ENCODE measurements around the gene HS2ST1. TPM values are rescaled to one million over a fixed set of nuclear protein-coding genes. Genes with fewer than 3 reads are reported as not detected.

Gene HS2ST1
- total RNA-seq, 2 experiments from 2014 or later = 22.0 to 23.6 TPM

- ChIA-PET CTCF (no interaction called here), POLR2A (no interaction called here)
These were observed 178.9 kb downstream of the HS2ST1 start for GRCh38 chr1:87093286-87093685.

- ChIA-PET POLR2A (no interaction called here), CTCF (no interaction called here)
These were observed 179.8 kb downstream of the HS2ST1 start for GRCh38 chr1:87094238-87094637.

- CTCF ChIA-PET = no interaction called here
These were observed 185.8 kb downstream of the HS2ST1 start for GRCh38 chr1:87100271-87100670.

GRCh38 chr1:87103074-87103473 lies 188.6 kb downstream of the HS2ST1 start:
- CTCF ChIA-PET = no interaction called here
- POLR2A ChIA-PET = no interaction called here

More at GRCh38 chr1:87100271-87100670, 185.8 kb downstream of the HS2ST1 start:
- POLR2A ChIA-PET = no interaction called here

- CTCF ChIA-PET = no interaction called here
These were observed 189.7 kb downstream of the HS2ST1 start for GRCh38 chr1:87104140-87104539.

GRCh38 chr1:87104945-87105344 lies 190.5 kb downstream of the HS2ST1 start:
- CTCF ChIA-PET = no interaction called here

More at GRCh38 chr1:87104140-87104539, 189.7 kb downstream of the HS2ST1 start:
- POLR2A ChIA-PET = no interaction called here

GRCh38 chr1:87106144-87106543 lies 191.7 kb downstream of the HS2ST1 start:
- ChIA-PET CTCF (no interaction called here), POLR2A (no interaction called here)

More at GRCh38 chr1:87104945-87105344, 190.5 kb downstream of the HS2ST1 start:
- POLR2A ChIA-PET = no interaction called here

- ChIA-PET CTCF (no interaction called here), POLR2A (no interaction called here)
These were observed 192.4 kb downstream of the HS2ST1 start for GRCh38 chr1:87106867-87107266.

- POLR2A ChIA-PET = no interaction called here
- CTCF ChIA-PET = no interaction called here
These were observed 193.8 kb downstream of the HS2ST1 start for GRCh38 chr1:87108228-87108627.

GRCh38 chr1:87108814-87109411 lies 194.5 kb downstream of the HS2ST1 start:
- CTCF ChIA-PET = no interaction called here
- POLR2A ChIA-PET = no interaction called here

- POLR2A ChIA-PET = no interaction called here
- CTCF ChIA-PET = no interaction called here
These were observed 197.4 kb downstream of the HS2ST1 start for GRCh38 chr1:87111659-87112371.

GRCh38 chr1:87113313-87113712 lies 198.9 kb downstream of the HS2ST1 start:
- POLR2A ChIA-PET = no interaction called here
- CTCF ChIA-PET = no interaction called here

GRCh38 chr1:87115317-87115890 lies 201.0 kb downstream of the HS2ST1 start:
- ChIA-PET POLR2A (no interaction called here), CTCF (no interaction called here)

- ChIA-PET POLR2A (no interaction called here), CTCF (no interaction called here)
These were observed 201.5 kb downstream of the HS2ST1 start for GRCh38 chr1:87115891-87116290.

GRCh38 chr1:87117761-87118368 lies 203.4 kb downstream of the HS2ST1 start:
- CTCF ChIA-PET = interaction anchor here (0.9 to 1.3 kb wide), 2 partner anchors 14 to 15 kb away, joined by 3 read pairs; no protein-coding TSS in a partner anchor
- POLR2A ChIA-PET = no interaction called here

- CTCF ChIA-PET = no interaction called here
- POLR2A ChIA-PET = no interaction called here
These were observed 205.2 kb downstream of the HS2ST1 start for GRCh38 chr1:87119541-87120140.

- ChIA-PET CTCF (no interaction called here), POLR2A (no interaction called here)
These were observed 206.3 kb downstream of the HS2ST1 start for GRCh38 chr1:87120779-87121178.

GRCh38 chr1:87121711-87122163 lies 207.3 kb downstream of the HS2ST1 start:
- POLR2A ChIA-PET = no interaction called here
- CTCF ChIA-PET = interaction anchor here (0.8 kb wide), 1 partner anchor 12 kb away, joined by 3 read pairs; no protein-coding TSS in a partner anchor

- CTCF ChIA-PET = interaction anchor here (0.8 kb wide), 1 partner anchor 12 kb away, joined by 3 read pairs; no protein-coding TSS in a partner anchor
- POLR2A ChIA-PET = no interaction called here
These were observed 207.8 kb downstream of the HS2ST1 start for GRCh38 chr1:87122243-87122642.

GRCh38 chr1:87123610-87124009 lies 209.2 kb downstream of the HS2ST1 start:
- ChIA-PET CTCF (interaction anchor here (0.6 kb wide), 1 partner anchor 768 kb away, joined by 3 read pairs; no protein-coding TSS in a partner anchor), POLR2A (interaction anchor here (0.7 kb wide), 1 partner anchor 9 kb away, joined by 5 read pairs; no protein-coding TSS in a partner anchor)
